GM12892 (cell line): ENCODE measurements around the gene ALG3.

ENCODE experiments used
- POLR2A ChIP-seq: IDR thresholded peaks from 2 replicates; pipeline ENCODE4 v1.6.1; 2011; ENCODE audit warnings: low read depth, low read length, control low read depth
- POLR2AphosphoS5 ChIP-seq: IDR thresholded peaks from 2 replicates; pipeline ENCODE4 v1.6.1; 2011; ENCODE audit warnings: low read depth, low read length, control low read depth
- TAF1 ChIP-seq: IDR thresholded peaks from 2 replicates; pipeline ENCODE4 v1.6.1; 2011; ENCODE audit warnings: low read depth, mild to moderate bottlenecking, control low read depth, low read length, borderline replicate concordance

DNA sequence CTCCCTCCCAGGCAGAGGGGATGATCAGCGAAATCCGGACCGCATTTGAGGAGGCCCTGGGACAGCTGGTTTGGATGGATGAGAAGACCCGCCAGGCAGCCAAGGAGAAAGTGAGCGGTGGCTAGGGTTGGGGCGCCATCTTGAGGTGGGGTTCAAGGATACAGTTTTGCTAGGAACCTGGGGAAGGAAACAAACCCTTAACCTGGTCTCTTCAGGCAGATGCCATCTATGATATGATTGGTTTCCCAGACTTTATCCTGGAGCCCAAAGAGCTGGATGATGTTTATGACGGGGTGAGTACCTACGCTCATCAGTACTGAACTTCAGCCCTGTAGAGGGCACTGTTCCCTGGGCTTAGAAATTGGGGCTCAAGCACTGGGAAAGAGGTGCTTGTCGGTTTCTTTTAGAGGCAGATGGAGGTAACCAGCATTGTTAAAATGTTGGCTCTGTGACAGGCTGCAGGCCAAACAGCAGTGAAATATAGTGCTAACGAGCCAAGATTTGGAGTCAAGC is 40.7 kb upstream of the ALG3 start:
- TF ChIP-seq TAF1, result no peak
- TF ChIP-seq POLR2AphosphoS5, result no peak
- no peak for TF ChIP-seq POLR2A
